H54 (cell line): ENCODE data around the gene GPR4.

ENCODE experiments used
- DNase-seq: peaks from one replicate; pipeline ENCODE4 v3.0.0; 2011; ENCODE audit warnings: low spot score, mixed read lengths; ENCODE audit not compliant: insufficient read length
- FAIRE-seq: peaks from 3 replicates; lab custom pipeline; 2011; peaks lifted over from hg19 to GRCh38; lab: Jason Lieb, UNC
- POLR2A ChIP-seq: IDR thresholded peaks from 2 replicates; pipeline ENCODE4 v1.6.1; 2011; ENCODE audit warnings: low read depth, mild to moderate bottlenecking, low read length

GPR4 gene

DNA sequence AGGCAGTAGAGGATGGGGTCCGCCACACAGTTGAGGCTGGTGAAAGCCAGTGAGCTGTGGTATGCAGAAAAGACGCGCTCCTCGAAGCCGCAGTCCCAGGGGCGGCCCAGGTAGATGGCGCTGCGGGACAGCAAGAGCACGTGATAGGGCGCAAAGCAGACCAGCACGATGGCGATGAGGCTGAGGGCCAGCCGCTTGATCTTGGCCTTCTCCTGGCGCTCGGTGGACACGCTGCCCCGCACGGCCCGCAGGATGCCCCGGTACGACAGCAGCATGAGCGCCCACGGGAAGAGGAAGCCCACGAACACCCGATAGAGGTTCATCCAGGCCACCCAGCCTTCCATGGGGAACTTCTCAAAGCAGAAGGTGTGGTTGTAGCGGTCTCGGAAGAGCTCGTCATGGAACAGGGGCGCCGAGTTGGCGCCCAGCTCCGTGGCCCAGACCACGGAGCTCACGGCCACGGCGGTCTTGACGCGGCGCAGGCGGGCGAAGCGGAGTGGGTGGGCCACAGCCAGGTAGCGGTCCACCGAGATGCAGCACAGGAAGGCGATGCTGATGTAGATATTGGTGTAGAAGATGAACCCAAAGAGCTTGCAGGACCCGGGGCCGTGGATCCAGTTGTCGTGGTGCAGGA is 10.9 kb downstream of the GPR4 start:
- FAIRE-seq (no peak), DNase-seq (no peak)
- no peak for TF ChIP-seq POLR2A

DNA sequence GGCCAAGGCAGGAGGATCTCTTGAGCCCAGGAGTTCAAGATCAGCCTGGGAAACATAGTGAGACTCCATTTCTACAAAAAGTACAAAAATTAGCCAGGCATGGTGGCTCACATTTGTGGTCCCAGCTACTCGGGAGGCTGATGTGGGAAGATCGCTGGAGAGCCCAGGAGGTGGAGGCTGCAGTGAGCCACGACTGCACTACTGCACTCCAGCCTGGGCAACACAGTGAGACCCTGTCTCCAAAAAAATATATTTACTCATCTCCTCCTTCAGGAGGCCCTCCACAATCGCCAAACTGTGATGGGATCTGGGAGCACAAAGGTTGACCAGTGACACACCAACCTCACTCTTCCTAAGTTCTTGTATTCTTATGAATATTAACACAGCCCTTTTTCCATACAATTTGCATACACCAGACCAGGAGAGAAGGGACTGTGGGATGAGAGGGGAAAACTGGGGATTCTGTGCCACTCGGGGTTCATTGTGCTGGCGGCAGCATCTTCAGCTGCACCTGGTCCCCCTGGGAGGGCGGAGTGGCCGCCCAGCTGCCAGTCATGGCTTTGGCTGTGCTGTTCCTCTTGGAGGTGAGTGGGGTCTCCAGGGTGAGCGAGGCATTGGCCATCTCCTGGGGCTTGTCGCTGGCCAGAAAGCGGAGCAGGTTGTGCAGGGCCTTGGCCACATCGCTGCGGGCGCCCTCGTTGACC is 11.6 kb downstream of the GPR4 start:
- no peak for TF ChIP-seq POLR2A
- DNase-seq (no peak), FAIRE-seq (no peak)

DNA sequence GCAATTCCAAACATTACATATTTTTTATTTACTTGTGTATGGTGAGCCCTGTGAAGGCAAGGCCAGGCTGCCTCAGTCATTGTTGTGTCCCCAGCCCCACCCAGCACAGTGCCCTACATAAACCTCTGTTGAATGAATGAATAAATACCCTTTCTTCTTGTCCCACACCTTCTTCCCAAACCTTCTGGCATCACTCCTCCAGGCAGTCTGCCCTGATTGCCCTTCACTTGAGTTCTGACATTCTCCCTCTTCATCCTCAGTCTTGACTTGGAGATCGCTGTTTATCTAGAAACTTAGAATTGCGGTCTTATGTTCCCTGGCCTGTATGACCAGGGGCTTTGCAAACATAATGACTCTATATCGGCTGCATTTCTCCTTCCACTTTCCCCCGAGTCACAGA is 12.2 kb downstream of the GPR4 start:
- FAIRE-seq (no peak), DNase-seq (no peak)
- TF ChIP-seq POLR2A, result no peak

DNA sequence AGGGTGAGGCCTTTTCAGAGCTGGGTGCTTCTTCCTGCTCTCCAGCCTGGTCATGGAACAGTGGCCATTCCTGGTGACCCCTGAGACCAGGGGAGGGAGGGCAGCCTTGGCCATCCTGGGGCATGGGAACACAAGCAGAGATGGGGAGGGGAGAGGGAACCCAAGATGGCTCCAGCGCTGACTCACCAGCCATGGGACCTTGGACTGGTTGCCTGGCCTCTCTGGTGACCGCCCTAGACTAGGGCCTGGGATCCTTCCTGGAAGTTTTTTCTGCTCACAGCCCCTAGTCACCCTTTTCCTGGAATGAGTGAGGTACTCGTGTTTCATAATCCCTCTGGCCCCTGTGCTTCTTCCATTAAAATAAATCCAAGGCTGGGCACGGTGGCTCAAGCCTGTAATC is 14.1 kb downstream of the GPR4 start:
- DNase-seq (no peak), FAIRE-seq (no peak)
- TF ChIP-seq POLR2A, result no peak

- DNase-seq (no peak), FAIRE-seq (no peak)
- TF ChIP-seq POLR2A, result no peak
Measured at GRCh38 chr19:45585158-45585577, 16.8 kb downstream of the GPR4 start.

- FAIRE-seq, result peak; percentile 96
- peak; percentile 29; the same call in 1 of the 2 replicates for TF ChIP-seq POLR2A
- peak; percentile 78 for DNase-seq
Measured at GRCh38 chr19:45584332-45585157, 17.5 kb downstream of the GPR4 start, which contains the start of gene OPA3. Gene OPA3, minus strand, starts transcription at chr19:45584802. Its CDS starts 38 bp downstream, at chr19:45584764.

DNA sequence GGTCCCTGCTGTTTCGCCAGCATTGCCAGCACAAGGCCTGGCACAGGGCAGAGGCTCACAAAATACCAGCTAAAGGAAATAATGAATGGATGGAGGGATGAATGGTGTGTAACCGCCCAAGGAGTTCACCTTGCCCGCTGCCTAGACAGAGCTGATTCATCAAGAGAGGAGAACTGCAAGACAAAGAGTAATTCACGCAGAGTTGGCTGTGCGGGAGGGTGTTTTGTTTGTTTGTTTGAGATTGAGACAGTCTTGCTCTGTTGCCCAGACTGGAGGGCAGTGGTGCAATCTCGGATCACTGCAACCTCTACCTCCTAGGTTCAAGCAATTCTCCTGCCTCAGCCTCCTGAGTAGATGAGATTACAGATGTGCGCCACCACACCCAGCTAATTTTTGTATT is 20.4 kb downstream of the GPR4 start:
- FAIRE-seq, result no peak
- no peak for DNase-seq
- TF ChIP-seq POLR2A, result no peak

DNA sequence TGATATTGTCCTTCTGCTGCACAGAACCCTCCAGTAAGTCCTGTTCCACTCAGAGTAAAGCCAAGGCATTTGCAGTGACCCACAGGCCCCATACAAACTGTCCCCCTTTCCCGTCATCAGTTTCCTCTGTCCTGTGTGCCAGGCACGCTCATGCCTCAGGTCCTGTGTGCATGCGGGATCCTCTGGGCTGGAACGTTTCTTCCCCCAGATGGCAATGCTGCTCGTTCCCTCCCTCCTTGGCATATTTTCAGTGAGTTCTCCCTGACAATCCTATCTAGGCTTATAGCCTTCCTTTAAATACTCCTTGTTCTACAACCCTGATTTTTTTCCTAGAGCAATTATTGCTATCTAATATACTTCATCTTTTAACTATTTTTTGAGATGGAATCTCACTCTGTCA is 23.2 kb downstream of the GPR4 start:
- FAIRE-seq (no peak), DNase-seq (no peak)
- TF ChIP-seq POLR2A, result no peak

GRCh38 chr19:45577111-45577905 is 24.7 kb downstream of the GPR4 start:
- DNase-seq (peak; percentile 61), FAIRE-seq (peak; percentile 82)
- TF ChIP-seq POLR2A, result no peak

GRCh38 chr19:45576682-45577081 is 25.3 kb downstream of the GPR4 start:
- no peak for DNase-seq
- TF ChIP-seq POLR2A, result no peak
- FAIRE-seq, result no peak

- no peak for DNase-seq
- no peak for TF ChIP-seq POLR2A
- FAIRE-seq, result no peak
Measured at GRCh38 chr19:45575216-45575615, 26.8 kb downstream of the GPR4 start.

DNA sequence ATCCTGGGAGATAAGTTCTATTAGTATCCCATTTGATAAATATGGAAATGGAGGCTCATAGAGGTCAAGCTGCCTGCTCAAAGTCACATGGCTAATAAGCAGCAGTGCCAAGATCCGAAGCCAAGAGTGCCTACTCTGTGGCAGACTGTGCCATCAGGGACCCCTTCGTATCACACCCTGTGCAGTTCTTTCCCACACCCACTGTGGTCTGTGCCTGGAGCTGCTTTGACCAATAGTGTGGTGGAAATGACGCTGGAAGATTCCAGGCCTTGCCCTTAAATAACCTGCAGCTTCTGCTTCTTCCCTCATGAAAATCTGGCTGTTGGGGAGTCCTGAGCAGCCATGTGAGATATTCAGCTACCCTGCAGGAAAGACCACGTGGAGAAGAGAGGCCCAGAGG is 27.5 kb downstream of the GPR4 start:
- FAIRE-seq, result no peak
- TF ChIP-seq POLR2A, result no peak
- no peak for DNase-seq

DNA sequence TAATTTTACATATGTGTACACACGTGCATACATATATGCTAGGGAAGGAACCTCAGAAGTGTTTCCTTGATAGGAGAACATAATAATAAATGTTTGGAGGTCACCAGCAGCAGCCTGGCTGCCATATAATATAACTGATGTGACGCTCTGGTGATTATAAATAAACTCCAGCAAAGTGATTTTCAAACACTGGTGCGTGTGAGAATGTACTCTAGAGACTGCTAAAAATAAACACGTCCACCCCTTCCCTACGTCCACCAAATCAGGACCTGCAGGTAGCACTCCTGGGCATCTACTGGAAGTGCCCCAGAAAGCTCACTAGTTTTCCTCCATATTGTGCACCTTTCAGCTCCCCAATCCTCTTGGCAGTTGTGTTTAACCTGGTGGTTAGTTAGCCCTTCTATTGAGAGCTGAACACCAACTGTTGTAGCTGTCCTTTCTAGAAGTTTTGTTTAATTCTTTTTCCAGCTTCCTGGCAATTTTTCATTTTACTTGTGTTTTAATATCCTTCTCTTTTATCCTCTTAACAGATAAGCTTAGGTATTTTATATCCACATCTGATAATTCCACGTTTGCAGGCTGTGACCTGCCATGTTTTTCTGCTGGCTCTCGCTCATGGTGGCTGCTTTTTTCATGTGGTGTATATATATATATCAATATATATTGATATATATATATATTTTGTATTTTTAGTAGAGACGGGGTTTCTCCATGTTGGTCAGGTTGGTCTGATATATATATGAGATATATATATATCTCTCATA is 30.4 kb downstream of the GPR4 start:
- TF ChIP-seq POLR2A, result no peak
- FAIRE-seq (no peak), DNase-seq (no peak)
